ENCODE data around the gene FES. TPM values are rescaled to one million over a fixed set of nuclear protein-coding genes. Genes with fewer than 3 reads are reported as not detected.

Gene FES
- total RNA-seq (23.4 and 31.2 TPM in 2 replicates), polyA plus RNA-seq (5.5 and 7.0 TPM in 2 replicates), polyA minus RNA-seq (ENCODE audit: low replicate concordance) (19.3 and 27.0 TPM in 2 replicates)
- 9.1 and 12.6 TPM in 2 replicates for polyA plus RNA-seq (2012)

DNA sequence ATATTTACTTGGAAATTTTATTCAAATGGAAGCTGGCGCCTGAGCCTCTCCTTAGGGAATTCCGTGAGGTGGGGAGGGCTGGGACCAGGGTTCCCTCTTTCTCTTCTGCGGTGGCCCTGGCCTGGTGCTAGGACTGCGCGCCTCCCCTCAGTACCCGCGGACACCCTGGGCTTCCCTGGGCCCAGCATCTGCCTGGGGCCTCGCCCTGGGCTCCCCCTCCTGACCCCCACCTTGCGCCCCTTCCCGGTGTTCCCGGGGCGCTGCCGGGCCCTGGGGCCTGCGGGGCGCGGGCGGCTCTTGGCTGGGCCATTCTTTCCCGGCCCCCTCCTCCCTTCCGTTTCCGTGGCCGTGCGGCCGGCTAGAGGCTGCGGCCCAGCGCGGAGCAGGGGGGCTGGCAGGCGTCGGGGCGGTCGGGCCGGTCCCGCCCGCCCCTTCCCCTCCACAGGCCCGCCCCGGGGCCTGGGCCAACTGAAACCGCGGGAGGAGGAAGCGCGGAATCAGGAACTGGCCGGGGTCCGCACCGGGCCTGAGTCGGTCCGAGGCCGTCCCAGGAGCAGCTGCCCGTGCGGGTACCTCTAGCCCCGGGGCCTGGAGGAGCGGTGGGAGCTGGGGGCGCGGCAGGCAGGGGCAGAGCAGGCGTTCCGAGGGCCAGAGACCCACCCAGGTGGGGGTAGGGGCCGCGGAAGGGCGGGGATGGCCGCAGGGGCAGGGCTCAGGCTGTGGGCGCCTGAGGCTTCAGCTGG lies at the start of gene FES:
TSS of gene FES (plus strand) at position 529 of the 743 bp plus-strand sequence. CDS start 542 bp downstream, outside the sequence.
- Histone ChIP-seq H3K4me3 (replicated peaks in 1 of 4; ENCODE audit: control extremely low read depth in 1 of 4, insufficient read depth in 1 of 4, low read depth in 3 of 4, low read length in 4 of 4) (peak within 1 kb of the TSS; percentile 37 to 65 (median 52)), H4K20me1 (ENCODE audit: control insufficient read depth, extremely low read depth, insufficient read depth, low read length) (no peaks in the 10 kb centered on the region), H3K27ac (ENCODE audit: insufficient read depth, low read length) (peak within 1 kb of the TSS; percentile 85), H3K27me3 (ENCODE audit: control insufficient read depth, insufficient read depth, low read length) (no peaks in the 10 kb centered on the region), H3K4me1 (ENCODE audit: control insufficient read depth, extremely low read depth, insufficient read depth, low read length) (peaks cover 17% of the 10 kb centered on the region), H3K9ac (ENCODE audit: insufficient read depth, low read length) (peak within 1 kb of the TSS; percentile 79), H2AFZ (ENCODE audit: low read length) (peak within 1 kb of the TSS; percentile 65), H3K4me2 (ENCODE audit: extremely low read depth, insufficient read depth, low read length) (peak within 1 kb of the TSS; percentile 83), H3K36me3 (ENCODE audit: control insufficient read depth, insufficient read depth, low read length) (peaks cover 16% of the 10 kb centered on the region), H3K9me3 (ENCODE audit: control insufficient read depth, insufficient read depth, low read depth, low read length) (no peaks in the 10 kb centered on the region), H3K79me2 (ENCODE audit: control insufficient read depth, insufficient read depth, low read length) (peaks cover 5% of the 10 kb centered on the region)
- TF ChIP-seq, protein P1, sequence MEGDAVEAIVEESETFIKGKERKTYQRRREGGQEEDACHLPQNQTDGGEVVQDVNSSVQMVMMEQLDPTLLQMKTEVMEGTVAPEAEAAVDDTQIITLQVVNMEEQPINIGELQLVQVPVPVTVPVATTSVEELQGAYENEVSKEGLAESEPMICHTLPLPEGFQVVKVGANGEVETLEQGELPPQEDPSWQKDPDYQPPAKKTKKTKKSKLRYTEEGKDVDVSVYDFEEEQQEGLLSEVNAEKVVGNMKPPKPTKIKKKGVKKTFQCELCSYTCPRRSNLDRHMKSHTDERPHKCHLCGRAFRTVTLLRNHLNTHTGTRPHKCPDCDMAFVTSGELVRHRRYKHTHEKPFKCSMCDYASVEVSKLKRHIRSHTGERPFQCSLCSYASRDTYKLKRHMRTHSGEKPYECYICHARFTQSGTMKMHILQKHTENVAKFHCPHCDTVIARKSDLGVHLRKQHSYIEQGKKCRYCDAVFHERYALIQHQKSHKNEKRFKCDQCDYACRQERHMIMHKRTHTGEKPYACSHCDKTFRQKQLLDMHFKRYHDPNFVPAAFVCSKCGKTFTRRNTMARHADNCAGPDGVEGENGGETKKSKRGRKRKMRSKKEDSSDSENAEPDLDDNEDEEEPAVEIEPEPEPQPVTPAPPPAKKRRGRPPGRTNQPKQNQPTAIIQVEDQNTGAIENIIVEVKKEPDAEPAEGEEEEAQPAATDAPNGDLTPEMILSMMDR (conservative IDR thresholded peaks at IDR 0.05 in 1 of 2, IDR thresholded peaks at IDR 0.05 in 1 of 2; ENCODE audit: low read depth in 1 of 2, low read length in 2 of 2), result no peak
- TF ChIP-seq EZH2 (IDR thresholded peaks at IDR 0.05; ENCODE audit: low read length, missing control alignments), result no peak
- DNase-seq (ENCODE audit: low read depth in 2 of 2), result peak; percentile 47 to 60

DNA sequence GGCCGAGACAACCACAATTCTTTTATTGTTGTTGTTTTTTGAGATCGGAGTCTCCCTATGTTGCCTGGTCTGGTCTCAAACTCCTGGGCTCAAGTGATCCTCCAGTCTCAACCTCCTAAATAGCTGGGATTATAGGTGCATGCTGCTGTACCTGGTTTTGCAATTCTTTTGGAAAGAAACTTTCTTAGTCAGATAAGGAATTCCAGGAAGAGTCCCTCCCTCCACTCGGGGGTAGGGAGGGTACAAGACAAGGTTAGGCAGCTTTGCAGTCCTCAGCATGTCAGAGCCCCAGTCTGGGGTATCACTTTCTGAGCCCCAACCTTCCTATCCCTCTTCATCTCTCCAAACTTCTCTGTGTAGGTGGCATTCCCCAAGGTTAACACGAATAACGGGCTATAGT lies 49.7 kb upstream of the FES start:
- no peak overlapping the region for H3K9ac ChIP-seq (ENCODE audit: insufficient read depth, low read length)
- no peak for DNase-seq (ENCODE audit: low read depth in 2 of 2)
- TF ChIP-seq, protein P1 (conservative IDR thresholded peaks at IDR 0.05 in 1 of 2, IDR thresholded peaks at IDR 0.05 in 1 of 2; ENCODE audit: low read depth in 1 of 2, low read length in 2 of 2), result no peak
- no peak for TF ChIP-seq EZH2 (IDR thresholded peaks at IDR 0.05; ENCODE audit: low read length, missing control alignments)
- H3K27me3 ChIP-seq (ENCODE audit: control insufficient read depth, insufficient read depth, low read length), result no peaks in the 10 kb centered on the region
- no peak overlapping the region for H3K4me2 ChIP-seq (ENCODE audit: extremely low read depth, insufficient read depth, low read length)
- H2AFZ ChIP-seq (ENCODE audit: low read length), result no peak overlapping the region
- no peaks in the 10 kb centered on the region for H3K79me2 ChIP-seq (ENCODE audit: control insufficient read depth, insufficient read depth, low read length)
- no peaks in the 10 kb centered on the region for H4K20me1 ChIP-seq (ENCODE audit: control insufficient read depth, extremely low read depth, insufficient read depth, low read length)
- no peak overlapping the region for H3K27ac ChIP-seq (ENCODE audit: insufficient read depth, low read length)
- H3K4me1 ChIP-seq (ENCODE audit: control insufficient read depth, extremely low read depth, insufficient read depth, low read length), result peaks cover 2% of the 10 kb centered on the region
- no peaks in the 10 kb centered on the region for H3K36me3 ChIP-seq (ENCODE audit: control insufficient read depth, insufficient read depth, low read length)
- no peaks in the 10 kb centered on the region for H3K9me3 ChIP-seq (ENCODE audit: control insufficient read depth, insufficient read depth, low read depth, low read length)
- no peak overlapping the region for H3K4me3 ChIP-seq (replicated peaks in 1 of 4; ENCODE audit: control extremely low read depth in 1 of 4, insufficient read depth in 1 of 4, low read depth in 3 of 4, low read length in 4 of 4)

DNA sequence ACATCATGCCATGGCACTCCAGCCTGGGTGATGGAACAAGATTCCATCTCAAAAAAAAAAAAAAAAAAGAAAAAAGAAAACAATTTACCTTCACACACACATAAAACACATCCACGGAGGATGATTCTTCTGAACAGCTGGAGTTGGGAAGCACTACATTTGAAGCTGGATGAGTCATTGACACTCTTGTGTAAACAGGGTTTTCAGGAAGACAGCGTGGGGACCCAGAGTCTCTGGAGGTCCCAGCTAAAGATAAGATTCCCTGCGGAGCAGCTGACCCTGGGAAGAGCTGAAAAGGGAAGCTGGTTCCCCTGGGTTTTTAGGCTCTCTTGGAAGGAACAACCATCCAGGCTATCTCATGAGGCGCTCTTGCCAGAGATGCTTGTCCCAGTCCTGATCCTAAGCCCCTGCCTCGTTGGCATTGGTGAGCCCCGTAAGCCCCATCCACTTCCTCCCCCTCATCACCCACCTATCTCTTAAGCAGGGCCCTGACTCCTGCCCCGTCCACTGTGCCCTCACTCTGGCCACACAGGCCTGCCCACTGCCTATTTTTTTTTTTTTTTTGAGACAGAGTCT lies 47.9 kb upstream of the FES start:
- no peak overlapping the region for H3K27ac ChIP-seq (ENCODE audit: insufficient read depth, low read length)
- no peak overlapping the region for H3K4me3 ChIP-seq (replicated peaks in 1 of 4; ENCODE audit: control extremely low read depth in 1 of 4, insufficient read depth in 1 of 4, low read depth in 3 of 4, low read length in 4 of 4)
- no peak overlapping the region for H3K9ac ChIP-seq (ENCODE audit: insufficient read depth, low read length)
- no peaks in the 10 kb centered on the region for H3K27me3 ChIP-seq (ENCODE audit: control insufficient read depth, insufficient read depth, low read length)
- H4K20me1 ChIP-seq (ENCODE audit: control insufficient read depth, extremely low read depth, insufficient read depth, low read length), result no peaks in the 10 kb centered on the region
- no peaks in the 10 kb centered on the region for H3K36me3 ChIP-seq (ENCODE audit: control insufficient read depth, insufficient read depth, low read length)
- no peak overlapping the region for H3K4me2 ChIP-seq (ENCODE audit: extremely low read depth, insufficient read depth, low read length)
- no peaks in the 10 kb centered on the region for H3K79me2 ChIP-seq (ENCODE audit: control insufficient read depth, insufficient read depth, low read length)
- DNase-seq (ENCODE audit: low read depth in 2 of 2), result peak; percentile 68 to 81
- peaks cover 2% of the 10 kb centered on the region for H3K4me1 ChIP-seq (ENCODE audit: control insufficient read depth, extremely low read depth, insufficient read depth, low read length)
- no peak for TF ChIP-seq EZH2 (IDR thresholded peaks at IDR 0.05; ENCODE audit: low read length, missing control alignments)
- TF ChIP-seq, protein P1 (conservative IDR thresholded peaks at IDR 0.05 in 1 of 2, IDR thresholded peaks at IDR 0.05 in 1 of 2; ENCODE audit: low read depth in 1 of 2, low read length in 2 of 2), result no peak
- H2AFZ ChIP-seq (ENCODE audit: low read length), result no peak overlapping the region
- H3K9me3 ChIP-seq (ENCODE audit: control insufficient read depth, insufficient read depth, low read depth, low read length), result no peaks in the 10 kb centered on the region
